Measurements from ENCODE around the gene FGD5.

DNA sequence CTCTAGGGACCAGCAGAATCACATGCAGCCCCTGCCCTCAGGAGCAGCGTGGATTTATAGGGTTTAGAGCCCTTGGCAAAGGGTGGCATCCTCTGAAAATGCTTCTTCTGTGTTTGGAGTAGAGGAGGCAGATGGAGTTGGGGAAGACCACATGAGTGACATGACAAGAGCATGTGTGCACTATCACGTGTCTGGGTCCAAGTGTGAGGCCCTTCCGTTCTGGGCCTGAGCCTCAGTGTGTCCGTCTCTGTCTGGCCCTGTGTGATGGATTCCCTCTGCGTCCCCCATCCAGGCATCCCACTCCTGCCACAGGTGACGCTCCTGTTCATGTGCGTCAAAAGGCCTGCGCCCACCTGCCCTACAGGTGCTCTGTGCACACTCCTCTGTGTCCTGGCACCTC lies 30.1 kb downstream of the FGD5 start:
- TF ChIP-seq, protein P1, sequence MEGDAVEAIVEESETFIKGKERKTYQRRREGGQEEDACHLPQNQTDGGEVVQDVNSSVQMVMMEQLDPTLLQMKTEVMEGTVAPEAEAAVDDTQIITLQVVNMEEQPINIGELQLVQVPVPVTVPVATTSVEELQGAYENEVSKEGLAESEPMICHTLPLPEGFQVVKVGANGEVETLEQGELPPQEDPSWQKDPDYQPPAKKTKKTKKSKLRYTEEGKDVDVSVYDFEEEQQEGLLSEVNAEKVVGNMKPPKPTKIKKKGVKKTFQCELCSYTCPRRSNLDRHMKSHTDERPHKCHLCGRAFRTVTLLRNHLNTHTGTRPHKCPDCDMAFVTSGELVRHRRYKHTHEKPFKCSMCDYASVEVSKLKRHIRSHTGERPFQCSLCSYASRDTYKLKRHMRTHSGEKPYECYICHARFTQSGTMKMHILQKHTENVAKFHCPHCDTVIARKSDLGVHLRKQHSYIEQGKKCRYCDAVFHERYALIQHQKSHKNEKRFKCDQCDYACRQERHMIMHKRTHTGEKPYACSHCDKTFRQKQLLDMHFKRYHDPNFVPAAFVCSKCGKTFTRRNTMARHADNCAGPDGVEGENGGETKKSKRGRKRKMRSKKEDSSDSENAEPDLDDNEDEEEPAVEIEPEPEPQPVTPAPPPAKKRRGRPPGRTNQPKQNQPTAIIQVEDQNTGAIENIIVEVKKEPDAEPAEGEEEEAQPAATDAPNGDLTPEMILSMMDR (IDR thresholded peaks at IDR 0.05), result no peak
- no peak for TF ChIP-seq POLR2A (IDR thresholded peaks at IDR 0.05)
